C1 segment of cervical spinal cord (tissue), 14 donors: Measurements from ENCODE around the gene SLC25A22.
A peak's percentile ranks its signal among the peaks of the same experiment; 100 is the strongest.

Experiments used
- DNase-seq, 14 donors: peaks; one replicate each; lab custom pipeline; 2025; lab: John Stamatoyannopoulos, UW

Gene SLC25A22

DNA sequence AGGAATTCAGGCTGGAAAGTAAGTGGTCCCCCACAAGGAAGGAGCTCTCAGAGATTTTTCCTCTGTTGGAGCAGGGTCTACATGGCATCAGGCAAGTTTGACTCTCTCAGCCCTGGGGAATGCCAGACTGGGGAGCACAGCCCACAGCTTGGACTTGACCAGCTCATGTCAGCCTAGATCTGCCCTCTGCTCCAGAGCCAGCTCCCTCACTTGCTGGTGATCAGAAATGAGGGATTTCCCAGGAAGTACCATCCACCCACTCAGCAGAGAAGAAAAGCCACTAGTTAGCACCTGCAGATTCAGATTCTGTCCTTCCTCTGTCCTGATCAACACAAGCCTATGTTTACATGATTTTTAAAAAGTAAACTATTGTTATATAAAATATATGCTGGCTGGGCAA is 37.8 kb downstream of the SLC25A22 start:
- no peak for DNase-seq

DNA sequence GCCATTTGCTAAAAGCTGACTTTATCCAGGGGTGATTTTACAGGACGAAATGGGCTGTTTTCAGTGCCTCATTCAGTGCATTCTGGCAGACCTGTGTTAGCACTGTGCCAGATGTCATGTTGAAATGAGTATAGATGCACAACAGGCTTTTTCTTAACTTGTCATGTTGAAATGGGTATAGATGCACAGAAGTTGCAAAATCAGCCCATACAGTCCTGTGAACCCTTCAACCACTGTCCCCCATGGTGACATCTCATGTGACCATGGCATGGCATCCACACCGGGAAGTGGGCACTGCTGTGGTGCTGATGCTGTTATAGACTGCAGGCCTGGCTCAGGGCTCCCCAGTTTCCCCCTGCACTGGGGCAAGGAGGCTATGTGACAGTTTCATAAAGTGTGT is 48.4 kb downstream of the SLC25A22 start:
- DNase-seq, result no peak

DNA sequence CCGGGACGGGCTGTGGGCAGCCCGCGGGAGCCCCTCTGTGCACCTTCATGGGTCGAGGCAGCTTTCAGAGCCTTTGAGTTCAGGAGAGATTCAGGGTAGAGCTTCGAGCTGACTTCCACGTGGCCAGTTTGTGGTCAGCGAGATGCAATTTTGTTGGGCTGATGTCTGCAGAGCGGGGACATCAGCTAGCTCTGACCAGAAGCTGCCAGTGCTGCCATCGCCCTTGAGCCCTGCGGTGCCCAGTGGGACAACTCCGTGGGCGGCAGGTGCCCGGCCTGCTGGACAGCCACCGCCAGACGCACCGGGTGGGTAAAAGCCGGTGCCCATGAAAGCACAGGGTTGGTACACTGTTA is 50.1 kb downstream of the SLC25A22 start:
- peak in 2 of 14 donors; percentile 30 to 34 for DNase-seq

DNA sequence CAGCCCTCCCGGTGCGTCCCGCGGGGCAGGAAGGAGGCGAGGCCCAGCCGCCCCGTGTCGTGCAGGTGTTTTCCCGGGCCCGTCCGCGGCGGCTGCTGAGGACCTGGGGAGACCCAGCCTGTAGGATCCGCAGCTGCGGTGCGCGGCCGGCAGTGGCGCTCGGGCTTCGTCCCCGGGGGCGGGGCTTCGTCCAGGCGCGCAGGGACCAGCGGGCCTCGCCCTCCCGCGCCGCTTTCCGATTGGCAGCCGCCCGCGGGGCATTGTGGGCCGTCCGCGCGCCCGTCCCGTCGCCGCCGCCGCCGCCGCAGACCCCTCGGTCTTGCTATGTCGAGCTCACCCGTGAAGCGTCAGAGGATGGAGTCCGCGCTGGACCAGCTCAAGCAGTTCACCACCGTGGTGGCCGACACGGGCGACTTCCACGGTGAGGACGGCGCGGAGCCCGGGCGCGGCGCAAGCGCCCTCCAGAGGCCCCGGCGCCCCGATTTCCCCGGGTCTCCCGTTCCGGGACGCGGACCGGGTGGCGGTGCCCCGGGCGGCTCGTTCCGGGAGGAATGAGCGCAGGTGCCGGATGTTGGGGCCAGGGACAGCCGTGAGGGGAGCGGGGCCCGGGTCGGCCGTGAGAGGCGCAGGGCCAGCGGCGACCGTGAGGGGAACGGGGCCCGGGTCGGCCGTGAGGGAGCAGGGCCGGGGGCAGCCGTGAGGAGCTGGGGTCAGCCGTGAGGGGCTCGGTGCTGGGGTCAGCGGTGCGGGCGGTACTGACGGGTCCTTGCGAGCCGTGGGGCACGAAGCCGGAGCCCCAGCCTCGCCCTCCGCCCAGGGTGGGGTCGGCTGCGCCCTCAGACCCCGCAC is 50.7 kb downstream of the SLC25A22 start, which contains the start of gene TALDO1:
Gene TALDO1, plus strand, starts transcription at position 307 of the 849 bp plus-strand sequence. Its CDS starts 18 bp downstream, at position 325.
- DNase-seq, result peak in 13 of 14 donors; percentile 70 to 93 (median 84)

DNA sequence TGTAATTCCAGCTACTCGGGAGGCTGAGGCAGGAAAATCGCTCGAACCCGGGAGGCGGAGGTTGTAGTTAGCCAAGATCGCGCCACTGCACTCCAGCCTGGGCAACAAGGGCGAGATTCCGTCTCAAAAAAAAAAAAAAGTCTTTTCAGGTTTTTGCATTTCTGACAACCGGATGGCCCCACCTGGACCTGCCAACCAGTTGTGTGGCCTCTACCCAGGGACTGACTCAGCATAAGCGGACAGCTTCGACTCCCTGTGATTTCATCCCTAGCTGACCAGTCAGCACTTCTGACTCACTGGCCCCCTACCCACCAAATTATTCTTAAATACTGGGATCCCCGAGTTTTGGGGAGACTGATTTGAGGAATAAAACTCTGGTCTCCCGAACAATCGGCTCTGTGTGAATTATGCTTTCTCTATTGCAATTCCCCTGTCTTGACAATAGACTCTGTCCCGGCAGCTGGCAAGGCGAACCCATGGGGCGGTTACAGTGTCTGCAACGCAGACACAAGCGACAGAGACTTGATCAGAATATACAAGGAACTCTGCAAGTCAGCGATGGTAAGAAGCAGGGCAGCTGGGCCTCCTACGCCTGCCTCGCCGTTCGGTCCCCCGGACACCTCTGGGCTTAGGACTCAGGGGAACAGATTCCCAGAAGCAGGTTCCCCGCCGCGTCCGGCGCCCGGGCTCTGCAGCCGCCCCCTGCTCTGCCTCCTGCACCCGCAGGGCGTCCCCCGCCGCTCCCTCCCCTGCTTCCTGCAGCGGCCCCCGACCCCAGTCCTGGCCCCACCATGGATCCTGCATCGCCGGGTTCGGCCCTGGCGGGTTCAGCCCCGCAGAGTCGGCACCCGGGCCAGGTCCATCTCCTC is 51.6 kb downstream of the SLC25A22 start:
- DNase-seq, result peak in 10 of 14 donors; percentile 21 to 78 (median 67)

DNA sequence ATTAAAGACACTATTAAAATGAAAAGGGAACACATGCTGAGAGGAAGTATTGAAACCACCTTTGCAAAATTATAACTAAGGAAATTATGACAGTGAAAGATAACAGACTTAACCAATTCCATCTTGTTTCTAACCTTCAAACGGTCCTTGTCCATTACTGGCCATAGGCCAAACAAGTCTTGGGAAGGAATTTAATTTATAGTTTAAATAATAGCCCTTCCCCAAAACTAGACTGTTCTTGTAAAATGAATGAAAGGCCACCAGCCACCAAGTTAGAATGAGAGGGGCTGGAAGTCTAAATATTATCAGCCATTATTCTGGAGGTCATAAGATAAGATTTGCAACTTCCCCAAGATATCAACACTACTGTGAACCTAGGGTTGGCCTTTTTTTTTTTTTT is 52.7 kb downstream of the SLC25A22 start:
- no peak for DNase-seq

DNA sequence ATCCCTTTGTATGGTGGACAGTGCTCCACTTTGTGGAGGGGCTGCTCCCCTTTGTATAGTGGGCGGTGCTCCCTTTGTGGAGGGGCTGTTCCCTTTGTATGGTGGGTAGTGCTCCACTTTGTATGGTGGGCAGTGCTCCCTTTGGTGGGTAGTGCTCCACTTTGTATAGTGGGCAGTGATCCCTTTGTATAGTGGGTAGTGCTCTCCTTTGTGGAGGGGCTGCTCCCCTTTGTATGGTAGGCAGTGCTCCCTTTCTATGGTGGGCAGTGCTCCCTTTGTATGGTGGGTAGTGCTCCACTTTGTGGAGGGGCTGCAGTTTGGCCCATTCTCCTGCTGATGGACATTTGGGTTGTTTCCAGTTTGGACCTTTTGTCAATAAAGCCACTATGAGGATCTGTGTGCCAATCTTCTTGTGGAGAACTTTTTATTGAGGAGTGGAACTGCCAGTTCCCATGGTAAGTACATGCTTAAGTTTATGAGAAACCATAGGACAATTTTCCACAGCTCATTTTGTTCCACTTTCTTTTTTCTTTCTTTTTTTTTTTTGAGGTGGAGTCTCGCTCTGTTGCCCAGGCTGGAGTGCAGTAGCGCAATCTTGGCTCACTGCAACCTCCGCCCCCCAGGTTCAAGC is 55.4 kb downstream of the SLC25A22 start:
- no peak for DNase-seq

DNA sequence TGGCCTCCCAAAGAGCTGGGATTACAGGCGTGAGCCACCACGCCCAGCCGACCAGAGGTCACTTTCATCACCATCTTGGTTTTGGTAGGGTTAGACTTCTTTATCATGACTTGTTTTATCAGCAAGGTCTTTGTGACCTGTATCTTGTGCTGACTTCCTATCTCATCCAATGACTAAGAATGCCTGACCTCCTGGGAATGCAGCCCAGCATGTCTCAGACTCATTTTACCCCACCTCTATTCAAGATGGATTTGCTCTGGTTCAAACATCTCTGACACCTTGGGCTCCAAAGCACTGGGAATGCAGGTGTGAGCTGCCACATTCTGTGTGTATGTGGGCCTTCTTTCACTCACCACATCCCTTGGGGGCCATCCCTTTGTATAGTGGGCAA is 55.9 kb downstream of the SLC25A22 start:
- no peak for DNase-seq
